GM06990 (cell line): Measurements from ENCODE around the gene RTL10.

Source experiments
- DNase-seq: peaks from one replicate; pipeline ENCODE4 v3.0.0-alpha.2; 2011; ENCODE audit not compliant: insufficient read length; ENCODE audit errors: extremely low read depth
- H3K27me3 ChIP-seq: replicated peaks from 2 replicates; pipeline ENCODE4 v1.6.0; 2011; ENCODE audit warnings: low read length; ENCODE audit not compliant: control insufficient read depth, insufficient read depth
- H3K36me3 ChIP-seq: 2 replicates; pipeline ENCODE4 v1.5.1; 2011; ENCODE audit warnings: low read length; ENCODE audit not compliant: control insufficient read depth, insufficient read depth
- H3K4me3 ChIP-seq: replicated peaks from 2 replicates; pipeline ENCODE4 v1.5.1; 2011; ENCODE audit warnings: low read depth, mild to moderate bottlenecking, control low read depth, low read length
- TF ChIP-seq, protein P1 (sequence below): IDR thresholded peaks from 2 replicates; pipeline ENCODE4 v1.5.1; 2011; ENCODE audit warnings: low read length, control low read depth, mild to moderate bottlenecking, inconsistent platforms; ENCODE audit not compliant: insufficient read depth, poor library complexity, severe bottlenecking

Gene RTL10

DNA sequence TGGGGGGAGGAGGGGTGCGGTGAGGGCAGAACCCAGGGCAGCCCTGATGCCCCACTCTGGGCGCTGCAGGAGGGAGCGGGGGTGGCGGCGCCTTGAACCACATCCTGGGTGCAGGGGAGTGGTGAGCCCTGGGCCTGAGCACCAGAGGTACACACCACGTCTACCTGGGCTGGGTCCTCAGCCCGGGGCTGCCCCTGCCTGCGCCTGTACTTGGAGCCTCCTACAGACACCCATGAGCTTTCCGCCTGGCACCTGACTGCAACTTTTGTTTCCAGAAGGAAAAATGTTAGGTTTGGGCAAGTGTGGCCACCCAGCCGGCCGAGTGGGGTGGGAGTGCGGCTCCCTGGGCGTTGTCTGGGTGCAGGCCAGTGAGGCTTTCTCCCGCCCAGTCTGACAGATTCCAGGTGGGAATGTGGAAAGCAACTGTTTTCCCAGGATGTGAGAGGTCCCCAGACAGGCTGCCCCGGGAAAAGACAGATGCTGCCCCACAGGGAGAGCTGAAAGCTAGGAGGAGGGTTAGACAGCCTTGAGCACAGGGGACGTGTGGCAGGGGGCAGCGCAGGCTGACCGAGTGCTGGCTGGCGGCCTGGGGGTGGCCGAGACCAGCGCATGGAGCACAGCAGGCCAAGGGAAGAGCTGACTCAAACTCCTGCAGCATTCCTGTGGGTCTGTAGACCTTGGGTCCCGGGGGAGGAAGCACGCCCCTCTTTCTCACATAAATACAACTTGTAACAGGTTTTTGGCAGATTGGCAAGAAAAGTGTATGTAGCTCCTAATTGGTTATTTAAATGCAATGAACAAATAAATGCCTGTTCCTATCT, 44.1 kb downstream of the RTL10 start:
- no peak for DNase-seq
- H3K27me3 ChIP-seq = no peaks in the 10 kb centered on the region

DNA sequence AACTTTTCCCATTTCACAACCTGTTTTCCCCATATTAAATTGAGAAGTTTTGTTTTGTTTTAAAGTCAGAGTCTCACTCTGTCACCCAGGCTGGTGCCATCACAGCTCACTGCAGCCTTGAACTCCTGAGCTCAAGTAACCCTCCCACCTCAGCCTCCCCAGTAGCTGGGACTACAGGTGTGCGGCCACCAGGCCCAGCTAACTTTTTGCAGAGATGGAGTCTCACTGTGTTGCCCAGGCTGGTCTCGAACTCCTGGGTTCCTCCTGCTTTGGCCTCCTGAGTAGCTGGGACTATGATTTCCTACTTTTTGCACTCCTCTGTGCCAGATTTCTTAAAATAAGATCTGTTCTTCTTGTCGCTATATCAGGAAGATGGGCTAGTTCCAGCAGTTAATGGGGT, 44.9 kb downstream of the RTL10 start:
- TF ChIP-seq, protein P1, sequence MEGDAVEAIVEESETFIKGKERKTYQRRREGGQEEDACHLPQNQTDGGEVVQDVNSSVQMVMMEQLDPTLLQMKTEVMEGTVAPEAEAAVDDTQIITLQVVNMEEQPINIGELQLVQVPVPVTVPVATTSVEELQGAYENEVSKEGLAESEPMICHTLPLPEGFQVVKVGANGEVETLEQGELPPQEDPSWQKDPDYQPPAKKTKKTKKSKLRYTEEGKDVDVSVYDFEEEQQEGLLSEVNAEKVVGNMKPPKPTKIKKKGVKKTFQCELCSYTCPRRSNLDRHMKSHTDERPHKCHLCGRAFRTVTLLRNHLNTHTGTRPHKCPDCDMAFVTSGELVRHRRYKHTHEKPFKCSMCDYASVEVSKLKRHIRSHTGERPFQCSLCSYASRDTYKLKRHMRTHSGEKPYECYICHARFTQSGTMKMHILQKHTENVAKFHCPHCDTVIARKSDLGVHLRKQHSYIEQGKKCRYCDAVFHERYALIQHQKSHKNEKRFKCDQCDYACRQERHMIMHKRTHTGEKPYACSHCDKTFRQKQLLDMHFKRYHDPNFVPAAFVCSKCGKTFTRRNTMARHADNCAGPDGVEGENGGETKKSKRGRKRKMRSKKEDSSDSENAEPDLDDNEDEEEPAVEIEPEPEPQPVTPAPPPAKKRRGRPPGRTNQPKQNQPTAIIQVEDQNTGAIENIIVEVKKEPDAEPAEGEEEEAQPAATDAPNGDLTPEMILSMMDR = no peak
- Histone ChIP-seq H3K27me3 (no peaks in the 10 kb centered on the region), H3K36me3 (no peaks in the 10 kb centered on the region), H3K4me3 (no peak overlapping the region)
- no peak for DNase-seq

More for the DNA sequence above, 44.1 kb downstream of the RTL10 start:
- TF ChIP-seq, protein P1 = no peak
- Histone ChIP-seq H3K4me3 (no peak overlapping the region), H3K36me3 (no peaks in the 10 kb centered on the region)

DNA sequence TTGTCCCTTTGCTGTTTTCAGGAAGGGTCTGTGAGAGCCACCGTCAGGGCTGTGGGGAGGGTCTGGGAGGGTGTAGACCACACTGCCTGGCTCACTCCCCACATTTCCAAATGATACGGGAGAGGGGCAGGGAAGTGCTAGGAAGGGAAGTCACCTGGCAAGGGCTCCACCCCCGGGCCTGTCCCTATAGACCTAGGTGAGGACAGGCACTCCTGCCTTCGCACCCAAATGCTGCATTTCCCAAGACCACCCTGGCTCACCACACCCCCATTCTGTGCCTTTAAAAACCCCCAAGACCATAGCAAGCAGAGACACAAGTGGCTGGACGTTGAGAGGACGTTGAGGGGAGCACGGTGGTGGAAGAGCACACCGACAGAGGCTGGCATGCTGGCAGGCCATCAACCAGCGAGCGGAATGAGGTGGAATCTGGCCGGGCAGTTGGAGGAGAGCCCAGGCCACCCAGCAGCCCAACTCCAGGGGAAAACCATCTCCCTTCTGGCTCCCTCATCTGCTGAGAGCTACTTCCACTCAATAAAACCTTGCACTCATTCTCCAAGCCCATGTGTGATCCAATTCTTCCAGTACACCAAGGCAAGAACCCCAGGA, 45.7 kb downstream of the RTL10 start:
- H3K4me3 ChIP-seq = no peak overlapping the region
- no peaks in the 10 kb centered on the region for H3K27me3 ChIP-seq
- no peaks in the 10 kb centered on the region for H3K36me3 ChIP-seq
- no peak for DNase-seq
- TF ChIP-seq, protein P1 = no peak

DNA sequence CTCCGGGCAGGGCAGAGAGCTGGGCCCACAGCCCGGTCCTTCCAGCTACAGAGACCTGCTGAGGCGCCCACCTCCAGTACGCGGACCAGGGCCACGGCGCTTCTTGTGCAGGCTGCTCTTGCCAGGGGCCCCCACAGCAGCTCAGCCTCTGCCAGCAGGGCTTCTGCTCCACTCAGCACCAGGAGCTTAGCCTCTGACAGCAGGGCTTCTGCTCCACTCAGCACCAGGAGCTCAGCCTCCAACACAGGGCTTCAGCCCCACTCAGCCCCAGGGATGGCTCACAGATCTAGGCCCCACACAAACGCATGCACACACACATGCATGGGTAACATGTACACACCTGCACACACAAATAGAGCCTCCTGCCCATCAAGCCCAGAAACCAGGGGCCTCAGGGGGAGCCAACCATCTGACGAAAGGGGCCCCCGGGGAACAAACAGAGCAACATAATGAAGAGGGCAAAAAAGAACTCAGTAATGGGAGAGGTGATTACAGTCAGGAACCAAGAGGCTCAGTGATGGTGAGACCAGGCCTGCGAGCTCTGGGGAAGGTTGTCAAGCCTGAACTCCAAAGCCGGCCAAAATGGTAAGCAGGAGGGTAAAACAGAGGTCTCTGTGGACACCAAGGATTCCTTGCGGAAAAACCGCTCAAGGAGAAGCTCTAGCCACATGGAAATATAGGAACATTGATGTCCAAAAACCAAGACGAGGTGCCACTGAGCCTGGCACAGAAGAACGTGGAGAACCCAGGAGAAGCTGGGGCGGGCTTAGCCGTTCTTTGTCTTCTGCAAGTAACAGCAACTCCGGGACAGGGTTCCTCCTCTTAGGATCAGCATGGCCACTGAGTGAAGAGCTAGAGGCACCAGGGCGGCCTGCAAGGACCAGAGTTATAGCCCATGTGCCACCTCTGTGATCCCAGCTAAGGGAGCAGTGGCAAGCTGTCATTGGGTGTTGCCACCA, 46.5 kb downstream of the RTL10 start:
- Histone ChIP-seq H3K36me3 (no peaks in the 10 kb centered on the region), H3K27me3 (no peaks in the 10 kb centered on the region)
- TF ChIP-seq, protein P1 = no peak

DNA sequence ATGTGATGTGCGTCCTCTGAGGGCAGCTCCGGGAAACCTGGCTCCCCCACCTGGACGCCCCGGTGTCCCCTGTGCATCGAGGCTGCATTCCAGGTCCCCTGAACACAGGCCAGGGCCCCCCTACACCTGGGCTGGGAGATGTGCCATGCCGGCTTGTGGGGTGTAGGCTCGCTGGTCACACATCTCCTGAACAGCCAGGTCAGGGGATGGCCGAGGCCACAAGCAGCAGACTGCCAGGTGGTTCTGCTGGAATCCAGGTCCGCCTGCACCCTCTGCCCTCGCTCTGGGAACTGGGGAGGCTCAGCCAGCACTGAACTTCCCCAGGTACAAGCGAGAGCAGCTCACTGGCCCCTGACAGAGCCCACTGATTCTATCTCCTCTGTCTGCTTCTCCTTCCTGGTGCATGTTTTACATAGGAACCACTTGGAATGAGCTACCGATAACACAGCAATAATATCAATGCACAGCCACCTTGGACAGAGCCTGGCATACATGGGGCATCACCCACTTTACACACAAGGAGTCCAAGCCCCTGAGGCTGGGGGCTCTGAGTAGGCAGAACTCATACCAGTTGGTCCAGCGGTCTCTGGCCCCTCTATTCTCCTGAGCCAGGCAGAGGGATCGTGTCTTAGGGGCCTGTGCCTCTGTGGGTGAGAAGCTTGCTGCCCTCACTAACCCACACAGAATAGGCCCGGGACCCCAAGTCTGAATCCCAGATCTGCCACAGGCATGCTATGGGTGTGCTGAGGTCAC, 47.3 kb downstream of the RTL10 start:
- no peaks in the 10 kb centered on the region for H3K36me3 ChIP-seq
- H3K27me3 ChIP-seq = no peaks in the 10 kb centered on the region
- no peak for DNase-seq
- TF ChIP-seq, protein P1 = no peak
- no peak overlapping the region for H3K4me3 ChIP-seq

More for the DNA sequence above, 46.5 kb downstream of the RTL10 start:
- no peak overlapping the region for H3K4me3 ChIP-seq
- DNase-seq = no peak
